Measurements from ENCODE around the gene ROBO2. TPM values are rescaled to one million over a fixed set of nuclear protein-coding genes. Genes with fewer than 3 reads are reported as not detected.

The ROBO2 gene
- total RNA-seq, 1 experiment from 2014 or later: 4.4 TPM

DNA sequence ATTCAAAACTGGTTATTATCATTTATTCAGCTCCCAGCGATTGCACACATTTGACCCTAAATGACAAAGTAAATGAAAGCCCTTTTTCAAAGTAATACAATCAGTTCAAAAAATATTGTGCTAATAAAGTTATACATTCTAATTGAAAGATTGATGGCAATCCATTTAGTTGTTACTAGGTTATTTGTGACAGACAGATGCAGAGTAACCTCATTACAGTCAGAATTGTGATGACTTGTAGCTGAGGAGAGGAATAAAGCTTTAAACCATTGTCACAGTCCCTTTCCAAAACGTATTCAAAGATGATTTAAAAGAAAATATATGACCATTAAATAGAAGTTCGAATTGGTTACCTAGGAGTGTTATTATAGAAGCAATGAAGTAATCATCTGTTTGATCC, 86.1 kb downstream of the ROBO2 start:
- no peak for DNase-seq
- H3K36me3 ChIP-seq (replicated peaks; ENCODE audit: control insufficient read depth, insufficient read depth, low read length): no peaks in the 10 kb centered on the region
- no peaks in the 10 kb centered on the region for H3K27me3 ChIP-seq (ENCODE audit: control insufficient read depth, insufficient read depth, low read length)
- H3K4me3 ChIP-seq (ENCODE audit: insufficient read depth, low read depth, low read length): no peak overlapping the region

DNA sequence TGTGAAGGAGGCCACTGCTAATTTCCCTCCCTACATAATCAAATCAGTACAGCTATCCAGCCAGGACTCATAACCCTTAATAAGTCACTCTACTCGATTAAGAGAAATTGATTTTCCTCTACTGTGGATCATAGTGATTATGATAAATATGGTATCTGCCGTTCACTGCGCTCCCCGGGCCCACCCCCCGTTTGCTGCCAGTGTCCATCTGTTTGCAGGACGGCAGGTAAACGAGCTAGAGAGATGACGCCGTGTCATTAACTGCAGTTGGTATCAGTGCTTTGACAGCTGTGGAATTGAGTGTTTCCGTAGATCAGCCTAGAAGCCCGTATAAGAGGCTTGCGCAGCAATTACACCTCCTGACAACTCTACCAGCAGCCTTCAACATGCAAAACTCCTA, 94.9 kb downstream of the ROBO2 start:
- H3K36me3 ChIP-seq (replicated peaks; ENCODE audit: control insufficient read depth, insufficient read depth, low read length): no peaks in the 10 kb centered on the region
- no peaks in the 10 kb centered on the region for H3K27me3 ChIP-seq (ENCODE audit: control insufficient read depth, insufficient read depth, low read length)
- no peak for DNase-seq
- no peak overlapping the region for H3K4me3 ChIP-seq (ENCODE audit: insufficient read depth, low read depth, low read length)

DNA sequence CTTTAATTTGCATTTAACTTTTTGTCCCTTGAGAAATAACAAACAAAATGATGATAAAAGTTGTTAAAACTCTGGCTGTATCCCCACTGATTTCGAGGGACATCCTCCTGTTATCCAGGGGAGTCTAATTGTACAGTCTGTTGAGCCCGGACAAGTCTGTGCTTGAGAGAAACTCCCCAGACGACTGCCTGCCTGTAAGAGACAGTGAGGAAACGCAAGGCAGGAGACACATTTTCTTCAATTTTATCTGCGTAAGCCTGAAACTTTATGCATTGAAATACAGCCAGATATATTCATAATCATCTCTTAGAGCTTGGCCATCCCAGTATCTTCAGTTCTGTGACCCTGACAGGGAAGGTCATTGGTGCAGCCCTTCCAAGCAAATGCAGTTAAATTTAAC, 97.7 kb downstream of the ROBO2 start:
- no peaks in the 10 kb centered on the region for H3K36me3 ChIP-seq (replicated peaks; ENCODE audit: control insufficient read depth, insufficient read depth, low read length)
- no peak for DNase-seq

DNA sequence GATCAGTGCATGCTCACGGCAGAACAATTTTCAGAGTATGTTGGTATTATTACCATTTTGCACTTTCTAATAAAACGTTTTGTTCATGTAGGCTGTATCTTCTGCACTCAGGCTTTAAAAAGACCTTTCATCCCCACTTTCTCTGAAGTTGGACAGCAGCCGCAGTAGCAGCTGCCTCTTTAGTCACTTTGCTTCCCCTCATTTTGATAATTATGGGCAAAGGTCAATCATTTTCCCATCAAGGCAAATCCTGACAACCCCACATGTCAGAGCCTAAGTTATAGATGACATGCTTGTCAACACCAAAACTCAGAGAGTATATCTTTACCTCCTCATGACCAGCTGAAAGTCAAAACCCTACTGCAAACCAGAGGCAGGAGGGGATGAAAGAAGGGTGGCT, 99.7 kb downstream of the ROBO2 start:
- no peak for DNase-seq
- H3K27me3 ChIP-seq (ENCODE audit: control insufficient read depth, insufficient read depth, low read length): no peaks in the 10 kb centered on the region
- H3K4me3 ChIP-seq (ENCODE audit: insufficient read depth, low read depth, low read length): no peak overlapping the region
- H3K36me3 ChIP-seq (replicated peaks; ENCODE audit: control insufficient read depth, insufficient read depth, low read length): no peaks in the 10 kb centered on the region

More for the DNA sequence above, 97.7 kb downstream of the ROBO2 start:
- Histone ChIP-seq H3K4me3 (ENCODE audit: insufficient read depth, low read depth, low read length) (no peak overlapping the region), H3K27me3 (ENCODE audit: control insufficient read depth, insufficient read depth, low read length) (no peaks in the 10 kb centered on the region)

DNA sequence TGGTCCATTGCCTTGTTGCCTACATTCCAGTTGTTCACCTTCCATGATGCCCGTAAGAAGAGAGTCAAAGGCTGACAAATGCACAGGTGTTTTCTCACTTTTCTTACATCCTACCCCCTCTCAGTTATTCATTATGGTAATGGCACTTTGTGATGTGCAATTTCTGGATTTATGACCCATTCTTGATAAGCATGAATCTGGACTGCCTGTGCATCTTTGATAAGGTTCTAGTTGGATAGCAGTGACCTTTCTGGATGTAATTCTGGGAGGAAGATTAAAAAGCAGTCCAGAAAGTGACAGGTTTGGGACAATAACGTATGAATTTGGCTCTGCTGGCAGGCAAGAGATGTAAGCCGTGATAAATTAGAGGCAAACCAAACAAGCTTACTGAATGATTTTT, 101.5 kb downstream of the ROBO2 start:
- Histone ChIP-seq H3K4me3 (ENCODE audit: insufficient read depth, low read depth, low read length) (no peak overlapping the region), H3K27me3 (ENCODE audit: control insufficient read depth, insufficient read depth, low read length) (no peaks in the 10 kb centered on the region), H3K36me3 (replicated peaks; ENCODE audit: control insufficient read depth, insufficient read depth, low read length) (no peaks in the 10 kb centered on the region)
- DNase-seq: no peak

DNA sequence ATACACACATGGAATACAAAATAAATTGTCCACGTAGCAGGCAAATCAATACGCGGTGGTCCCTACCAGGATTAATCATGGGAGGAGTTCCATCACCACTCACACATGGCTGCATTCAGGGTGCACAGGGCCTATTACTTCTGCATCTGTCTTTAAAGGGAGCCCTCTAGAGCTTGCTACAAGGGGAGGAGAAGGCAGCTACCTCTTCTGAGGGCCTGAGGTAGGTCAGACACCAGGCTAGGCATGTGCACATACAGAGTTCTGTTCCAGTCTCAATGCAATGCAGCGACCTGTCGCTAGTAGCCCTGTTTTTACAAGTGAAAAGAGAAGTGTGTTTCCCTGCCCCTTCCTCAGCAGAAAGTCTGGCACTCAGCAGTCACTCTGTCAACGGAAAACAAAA, 102.7 kb downstream of the ROBO2 start:
- Histone ChIP-seq H3K4me3 (ENCODE audit: insufficient read depth, low read depth, low read length) (no peak overlapping the region), H3K36me3 (replicated peaks; ENCODE audit: control insufficient read depth, insufficient read depth, low read length) (no peaks in the 10 kb centered on the region), H3K27me3 (ENCODE audit: control insufficient read depth, insufficient read depth, low read length) (no peaks in the 10 kb centered on the region)
- DNase-seq: no peak

DNA sequence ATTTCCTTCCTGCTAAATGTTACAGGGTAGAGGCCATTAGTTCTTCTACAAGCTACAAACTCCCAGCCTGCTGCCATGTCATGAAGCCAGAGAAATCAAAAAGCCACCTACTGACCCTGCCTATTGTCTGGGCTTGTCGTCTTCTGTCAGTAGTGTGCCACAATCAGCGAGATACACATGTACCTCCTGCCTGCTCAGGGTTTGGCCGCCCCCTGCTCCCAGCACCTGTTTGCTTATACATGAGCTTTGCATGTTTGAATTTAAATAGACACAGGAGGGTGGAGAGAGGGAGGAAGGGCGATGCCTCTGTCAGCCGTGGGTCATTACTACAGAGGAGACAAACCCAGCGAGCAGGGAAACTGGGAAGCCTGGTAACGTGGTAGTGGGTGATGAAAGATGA, 106.1 kb downstream of the ROBO2 start:
- DNase-seq: peak; percentile 5
- Histone ChIP-seq H3K4me3 (ENCODE audit: insufficient read depth, low read depth, low read length) (no peak overlapping the region), H3K36me3 (replicated peaks; ENCODE audit: control insufficient read depth, insufficient read depth, low read length) (no peaks in the 10 kb centered on the region), H3K27me3 (ENCODE audit: control insufficient read depth, insufficient read depth, low read length) (no peaks in the 10 kb centered on the region)

DNA sequence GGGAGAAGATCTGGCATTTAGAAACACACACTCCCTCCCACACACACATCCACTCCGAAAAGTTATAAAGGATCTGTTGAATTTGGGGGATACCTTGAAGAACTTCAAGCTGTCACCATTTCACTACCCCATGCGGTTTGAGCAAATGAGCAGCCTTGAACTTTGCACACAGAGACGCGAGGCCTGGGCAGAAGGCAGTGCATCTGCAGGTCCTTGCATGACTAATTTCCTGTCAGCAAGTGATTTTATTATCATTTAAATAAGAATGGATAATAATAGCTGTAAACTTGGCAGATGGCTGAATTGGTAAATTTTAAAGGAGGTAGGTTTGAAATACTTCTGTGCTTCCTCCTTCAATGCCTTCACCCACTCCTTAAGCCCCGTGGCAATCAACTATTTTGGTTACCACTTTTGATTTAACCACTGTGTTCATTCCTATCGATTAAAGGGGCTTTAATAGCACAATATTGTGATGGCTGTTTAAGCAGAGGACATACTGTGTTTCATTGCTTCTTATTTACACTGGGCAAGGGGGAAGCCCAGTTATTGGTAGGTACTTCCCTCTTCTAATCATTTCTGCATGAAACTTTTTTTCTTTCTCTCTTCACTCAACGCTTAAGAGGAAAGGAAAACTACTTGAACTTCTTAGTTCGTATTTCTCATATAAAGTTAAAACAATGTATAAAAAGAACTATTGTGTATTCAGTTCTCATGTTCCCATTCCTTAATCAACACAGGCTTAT, 108.1 kb downstream of the ROBO2 start:
- no peaks in the 10 kb centered on the region for H3K27me3 ChIP-seq (ENCODE audit: control insufficient read depth, insufficient read depth, low read length)
- no peak overlapping the region for H3K4me3 ChIP-seq (ENCODE audit: insufficient read depth, low read depth, low read length)
- H3K36me3 ChIP-seq (replicated peaks; ENCODE audit: control insufficient read depth, insufficient read depth, low read length): no peaks in the 10 kb centered on the region
- DNase-seq: no peak

DNA sequence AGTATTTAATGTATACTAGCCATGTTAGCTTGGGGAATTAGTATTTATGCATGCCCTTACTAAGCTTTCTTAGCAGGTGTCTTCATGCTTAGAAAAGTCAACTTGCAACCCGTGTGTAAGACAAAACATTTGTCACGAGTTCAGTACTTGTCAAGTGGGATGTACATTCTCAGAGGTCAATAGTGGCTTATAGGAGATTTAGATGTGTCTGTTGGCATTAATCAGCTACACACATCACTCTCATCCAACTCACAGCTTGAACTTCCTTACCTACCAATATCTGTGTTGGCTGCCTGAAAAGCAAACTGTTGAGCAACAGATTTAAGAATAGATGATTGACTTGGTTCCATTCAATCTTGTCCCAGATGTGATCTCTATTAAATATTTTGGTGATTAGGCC, 109.5 kb downstream of the ROBO2 start:
- Histone ChIP-seq H3K4me3 (ENCODE audit: insufficient read depth, low read depth, low read length) (no peak overlapping the region), H3K36me3 (replicated peaks; ENCODE audit: control insufficient read depth, insufficient read depth, low read length) (no peaks in the 10 kb centered on the region), H3K27me3 (ENCODE audit: control insufficient read depth, insufficient read depth, low read length) (no peaks in the 10 kb centered on the region)
- DNase-seq: no peak

DNA sequence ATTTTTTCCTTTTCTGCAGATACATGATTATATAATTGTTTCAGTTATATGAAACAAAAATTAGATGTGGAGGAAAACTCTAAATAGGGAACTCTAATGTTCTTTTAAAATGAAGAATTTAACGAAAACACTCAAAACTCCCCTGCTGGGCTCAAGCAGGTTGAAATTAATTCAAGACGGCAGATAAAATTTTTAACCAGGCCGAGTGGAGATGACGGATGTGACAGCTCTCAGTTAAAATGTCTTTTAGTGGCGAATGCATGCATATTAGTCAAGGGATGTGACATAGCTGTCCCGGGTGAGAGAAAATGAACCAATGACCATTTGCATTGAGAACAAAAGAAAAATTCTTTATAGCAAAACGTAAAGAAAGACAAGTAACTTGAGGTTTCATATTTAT, 110.1 kb downstream of the ROBO2 start:
- Histone ChIP-seq H3K36me3 (replicated peaks; ENCODE audit: control insufficient read depth, insufficient read depth, low read length) (no peaks in the 10 kb centered on the region), H3K4me3 (ENCODE audit: insufficient read depth, low read depth, low read length) (no peak overlapping the region), H3K27me3 (ENCODE audit: control insufficient read depth, insufficient read depth, low read length) (no peaks in the 10 kb centered on the region)
- no peak for DNase-seq

DNA sequence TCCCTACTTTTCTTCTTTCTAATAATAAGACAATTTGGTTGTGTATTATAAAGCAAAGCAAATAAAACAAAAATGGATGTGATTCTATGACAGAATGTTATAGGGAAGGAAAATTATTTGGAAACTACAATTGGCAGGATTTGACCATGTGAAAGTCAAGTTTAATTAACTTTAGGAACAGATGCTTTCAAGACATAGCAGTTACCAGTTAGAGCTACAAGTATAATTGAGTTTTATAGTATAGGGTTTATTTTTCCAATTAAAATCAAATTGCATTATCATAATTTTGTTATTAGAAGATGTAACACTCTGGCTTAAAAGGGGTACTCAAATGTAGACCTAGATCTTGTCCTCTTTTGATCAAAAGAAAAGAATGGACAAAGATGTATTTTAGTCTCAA, 110.9 kb downstream of the ROBO2 start:
- no peaks in the 10 kb centered on the region for H3K36me3 ChIP-seq (replicated peaks; ENCODE audit: control insufficient read depth, insufficient read depth, low read length)
- no peak overlapping the region for H3K4me3 ChIP-seq (ENCODE audit: insufficient read depth, low read depth, low read length)
- no peaks in the 10 kb centered on the region for H3K27me3 ChIP-seq (ENCODE audit: control insufficient read depth, insufficient read depth, low read length)
- no peak for DNase-seq

DNA sequence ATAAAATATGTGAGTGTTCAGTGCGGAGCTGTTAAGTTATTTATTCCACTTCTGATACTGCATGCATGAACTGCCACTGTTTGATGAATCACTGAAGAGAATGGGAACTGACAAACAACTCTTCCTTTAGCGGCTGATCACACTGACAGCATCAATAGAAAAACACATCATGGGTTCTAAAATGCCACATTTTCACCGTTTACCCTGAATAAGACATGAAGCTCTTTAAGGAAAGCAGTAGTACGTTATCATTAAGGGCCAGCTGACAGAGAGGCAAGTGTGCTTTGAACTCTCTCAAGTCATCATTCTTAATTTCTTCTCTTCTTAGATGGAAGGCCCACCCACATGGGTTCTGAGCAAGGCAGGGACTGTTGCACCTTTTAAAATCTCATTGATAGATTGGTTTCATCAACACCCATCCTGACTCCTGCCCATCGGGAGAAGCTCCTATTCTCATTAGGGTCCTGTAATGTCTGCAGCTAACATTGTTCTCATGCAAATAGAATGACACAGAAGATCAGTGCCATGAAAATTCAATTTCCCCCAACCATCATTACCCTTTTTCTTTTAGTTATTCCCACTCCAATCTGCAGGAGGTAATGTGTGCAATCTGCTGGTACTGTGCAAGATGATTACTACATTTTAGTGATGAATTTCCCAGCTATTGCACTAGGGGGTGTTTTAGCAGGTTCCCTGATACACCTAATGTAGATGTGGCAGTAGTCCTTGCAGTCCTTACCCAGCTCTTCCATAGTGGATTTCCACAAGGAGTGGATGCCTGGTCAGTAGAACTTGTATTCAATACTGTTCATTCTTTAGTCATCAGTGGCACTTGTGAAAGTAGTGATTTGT, 119.1 kb downstream of the ROBO2 start:
- no peak overlapping the region for H3K4me3 ChIP-seq (ENCODE audit: insufficient read depth, low read depth, low read length)
- H3K36me3 ChIP-seq (replicated peaks; ENCODE audit: control insufficient read depth, insufficient read depth, low read length): no peaks in the 10 kb centered on the region
- DNase-seq: peak; percentile 16
- no peaks in the 10 kb centered on the region for H3K27me3 ChIP-seq (ENCODE audit: control insufficient read depth, insufficient read depth, low read length)

DNA sequence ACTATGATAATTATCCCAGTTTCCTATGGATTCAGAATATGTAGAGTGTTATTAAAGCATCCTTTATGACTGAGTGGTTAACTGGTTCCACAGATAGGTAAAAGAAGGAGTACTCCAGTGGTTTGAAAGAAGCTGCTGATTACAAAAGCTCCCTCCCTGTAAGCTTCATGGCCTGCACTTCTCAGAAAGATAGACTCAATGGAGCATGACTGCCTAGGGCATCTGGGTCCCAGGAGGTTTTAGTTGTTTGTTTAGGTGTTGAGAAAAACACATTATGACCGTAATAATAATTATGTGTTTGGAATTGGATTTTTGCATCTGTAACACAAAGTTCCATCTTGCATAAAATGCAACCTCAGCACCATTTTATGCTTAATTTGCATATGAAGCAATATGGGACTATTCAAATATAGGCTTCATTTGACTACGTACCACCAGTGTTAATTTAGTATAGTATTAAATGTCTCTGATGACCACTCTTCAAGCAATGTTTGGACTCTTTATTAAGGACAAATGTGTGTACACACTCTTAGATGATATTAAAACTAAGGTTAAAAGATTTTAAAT, 121.1 kb downstream of the ROBO2 start:
- Histone ChIP-seq H3K27me3 (ENCODE audit: control insufficient read depth, insufficient read depth, low read length) (no peaks in the 10 kb centered on the region), H3K36me3 (replicated peaks; ENCODE audit: control insufficient read depth, insufficient read depth, low read length) (no peaks in the 10 kb centered on the region), H3K4me3 (ENCODE audit: insufficient read depth, low read depth, low read length) (no peak overlapping the region)
- DNase-seq: no peak

DNA sequence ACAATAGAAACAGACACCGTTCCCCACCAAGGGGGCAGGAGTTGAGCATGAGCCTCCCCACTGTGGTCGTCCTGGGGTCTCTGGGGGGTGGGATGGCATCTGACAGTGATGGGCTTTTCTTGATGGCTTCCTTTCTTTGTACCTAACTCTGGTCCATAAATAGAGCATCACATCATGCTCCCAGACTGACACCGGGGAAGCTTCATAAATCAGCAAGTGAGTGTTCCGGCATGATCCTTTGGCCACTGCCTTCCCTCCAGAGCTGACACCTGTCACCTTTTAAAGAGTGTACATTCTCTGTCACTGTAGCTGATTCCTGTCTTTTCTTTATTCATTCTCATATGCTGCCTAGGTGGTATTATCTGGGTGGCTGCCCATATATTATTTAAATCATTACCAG, 129.9 kb downstream of the ROBO2 start:
- Histone ChIP-seq H3K36me3 (replicated peaks; ENCODE audit: control insufficient read depth, insufficient read depth, low read length) (no peaks in the 10 kb centered on the region), H3K27me3 (ENCODE audit: control insufficient read depth, insufficient read depth, low read length) (no peaks in the 10 kb centered on the region), H3K4me3 (ENCODE audit: insufficient read depth, low read depth, low read length) (no peak overlapping the region)
- DNase-seq: no peak

DNA sequence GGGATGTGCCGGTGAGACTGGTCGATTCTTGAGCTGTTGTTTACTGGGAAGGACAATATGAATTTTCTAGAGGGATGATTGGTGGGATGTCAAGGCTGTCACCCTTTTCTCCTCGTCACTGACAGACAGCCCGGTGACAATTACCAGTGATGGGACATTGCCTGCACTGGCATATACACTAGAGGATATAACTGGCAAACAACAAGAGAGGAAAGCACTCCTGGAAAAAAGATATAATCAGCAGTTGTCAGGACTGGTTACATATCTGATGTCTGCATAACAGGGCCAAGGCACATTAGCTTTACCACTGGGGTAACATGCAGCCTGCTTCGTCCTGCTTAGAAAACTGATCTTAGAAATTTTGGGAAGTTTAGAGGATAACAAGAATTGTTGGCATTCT, 131.1 kb downstream of the ROBO2 start:
- DNase-seq: no peak
- no peak overlapping the region for H3K4me3 ChIP-seq (ENCODE audit: insufficient read depth, low read depth, low read length)
- no peaks in the 10 kb centered on the region for H3K36me3 ChIP-seq (replicated peaks; ENCODE audit: control insufficient read depth, insufficient read depth, low read length)

More for the DNA sequence above, 131.1 kb downstream of the ROBO2 start:
- H3K27me3 ChIP-seq (ENCODE audit: control insufficient read depth, insufficient read depth, low read length): no peaks in the 10 kb centered on the region

Measured in H7 (cell line).